Heart right ventricle (tissue), 16 donors: ENCODE measurements around the gene SPEF2. TPM values are rescaled to one million over a fixed set of nuclear protein-coding genes. Genes with fewer than 3 reads are reported as not detected.

Source experiments
- ATAC-seq, 8 donors: fragments of 200-7000 bp; cut with Tn5 transposase; one replicate each; pipeline ENCODE4 v1.9.1; 2020; ENCODE audit warnings: mild to moderate bottlenecking in 8 of 8, moderate library complexity in 8 of 8, moderate number of reproducible peaks in 1 of 8
- DNase-seq, 2 donors: peaks; one replicate each; pipeline ENCODE4 v3.0.0-alpha.2; 2020
- H3K27ac ChIP-seq, 10 donors: fragments of 200-600 bp; sonication (generic) in 2 of 10; one replicate each; pipeline versions ENCODE4 v1.5.0 to v1.8.0; 2020 to 2022; ENCODE audit warnings: mild to moderate bottlenecking in 3 of 10
- H3K27me3 ChIP-seq, 7 donors: fragments of 200-600 bp; one replicate each; pipeline ENCODE4 v1.8.0; 2021 to 2022; ENCODE audit warnings: mild to moderate bottlenecking in 2 of 7
- H3K36me3 ChIP-seq, 9 donors: fragments of 200-600 bp; sonication (generic) in 1 of 9; one replicate each; pipeline versions ENCODE4 v1.5.0 to v1.8.0; 2020 to 2022; ENCODE audit warnings: mild to moderate bottlenecking in 2 of 9
- H3K4me1 ChIP-seq, 9 donors: fragments of 200-600 bp; sonication (generic) in 1 of 9; one replicate each; pipeline versions ENCODE4 v1.5.0 to v1.8.0; 2020 to 2022; ENCODE audit warnings: mild to moderate bottlenecking in 4 of 9
- H3K4me3 ChIP-seq, 10 donors: fragments of 200-600 bp; sonication (generic) in 2 of 10; one replicate each; pipeline versions ENCODE4 v1.5.0 to v1.8.0; 2020 to 2022; ENCODE audit warnings: mild to moderate bottlenecking in 7 of 10, moderate library complexity in 2 of 10
- H3K9me3 ChIP-seq, 11 donors: fragments of 200-600 bp in 10 of 11; sonication (generic) in 2 of 11; one replicate each; pipeline versions ENCODE4 v1.5.0 to v1.8.0; 2013 to 2022; ENCODE audit warnings: mild to moderate bottlenecking in 2 of 11, control low read depth in 1 of 11, moderate library complexity in 1 of 11
- WGBS, 2 donors: extraction: QIAGEN DNeasy Blood & Tissue Kit; methylation state at CpG; one replicate each; pipeline ENCODE4 v1.1.7; 2013; ENCODE audit warnings: inconsistent platforms in 1 of 2; 5-methylcytosine and 5-hydroxymethylcytosine counted together
- intact Hi-C, 10 donors: fragments of 100-400 bp; cut with DNase I; formaldehyde crosslinking; loops; one replicate each; pipeline versions ENCODE4 v1.11.1 to v1.14.2; 2022
- polyA plus RNA-seq, 2 donors: library from polyadenylated mRNA; stranded (reverse); fragments of 200-250 nt; gene quantifications; one replicate each; pipeline ENCODE4 v1.2.3, GENCODE V29; 2013
- total RNA-seq, 10 donors: library from RNA; stranded (reverse); fragmentation: NEBNext Ultra II Directional in 3 of 10; extraction: Animal tissue kit (Norgen Biotek cat#: 25700) in 3 of 10; gene quantifications; one replicate each; pipeline versions ENCODE4 v1.2.1 to v1.2.4, GENCODE V29; 2021 to 2023
- TF ChIP-seq, protein P1 (sequence below), 9 donors: fragments of 200-600 bp; sonication (generic) in 2 of 9; IDR thresholded peaks; one replicate each; pipeline versions ENCODE4 v1.5.0 to v1.8.0; 2021 to 2022; ENCODE audit warnings: antibody characterized with exemption in 9 of 9, mild to moderate bottlenecking in 5 of 9, moderate library complexity in 1 of 9
- donor health status: Arrhythmogenic right ventricular cardiomyopathy.
- donor health status: ischemic (EF 13 %, LVEDD 7.1; RV severe dilation, severe dysfunction).
- donor health status: healthy with polysubstance abuse.
- donor health status: DM: no; HTN: yes; CAD: no.
- donor health status: DM: no; HTN: no; CAD: no.
- donor health status: ischemic (EF 25% LVEDD 6.9; RV normal size, moderate dysfunction).
- donor health status: ischemic (EF 25% LVEDD 5.7; RV mildly dilated, moderate dysfunction).
- donor health status: healthy.
- donor health status: DM: yes; HTN: yes; CAD: no.
- donor health status: Ischemic cardiomyopathy.
- donor health status: ischemic (EF 35%, LVEDD 5.7; RV mildly dilated, moderate dysfunction).
- donor health status: nonischemic (EF 11% LVEDD 7.7; RV severe dilation, severe dysfunction).
- donor health status: DM: yes; HTN: yes; CAD: no.
- donor health status: PGD.
- donor health status: ischemic (EF 29% LVEDD 5.4; RV normal size, mild dysfunction).
- donor health status: nonischemic (EF 23%, LVEDD 6.1; RV moderate dilation, normal function).

SPEF2 gene
- total and polyA plus RNA-seq, 12 donors: 0.42 to 3.2 (median 1.7) TPM

- Histone ChIP-seq H3K9me3 (peaks cover 0 to 2% (median 0%) of the 10 kb centered on the region in 11 donors), H3K4me1 (no peaks in the 10 kb centered on the region), H3K4me3 (no peak overlapping the region), H3K36me3 (no peaks in the 10 kb centered on the region), H3K27ac (no peak overlapping the region), H3K27me3 (peaks cover 0 to 2% (median 0%) of the 10 kb centered on the region in 7 donors)
- intact Hi-C loops: no loop called here
- TF ChIP-seq, protein P1, sequence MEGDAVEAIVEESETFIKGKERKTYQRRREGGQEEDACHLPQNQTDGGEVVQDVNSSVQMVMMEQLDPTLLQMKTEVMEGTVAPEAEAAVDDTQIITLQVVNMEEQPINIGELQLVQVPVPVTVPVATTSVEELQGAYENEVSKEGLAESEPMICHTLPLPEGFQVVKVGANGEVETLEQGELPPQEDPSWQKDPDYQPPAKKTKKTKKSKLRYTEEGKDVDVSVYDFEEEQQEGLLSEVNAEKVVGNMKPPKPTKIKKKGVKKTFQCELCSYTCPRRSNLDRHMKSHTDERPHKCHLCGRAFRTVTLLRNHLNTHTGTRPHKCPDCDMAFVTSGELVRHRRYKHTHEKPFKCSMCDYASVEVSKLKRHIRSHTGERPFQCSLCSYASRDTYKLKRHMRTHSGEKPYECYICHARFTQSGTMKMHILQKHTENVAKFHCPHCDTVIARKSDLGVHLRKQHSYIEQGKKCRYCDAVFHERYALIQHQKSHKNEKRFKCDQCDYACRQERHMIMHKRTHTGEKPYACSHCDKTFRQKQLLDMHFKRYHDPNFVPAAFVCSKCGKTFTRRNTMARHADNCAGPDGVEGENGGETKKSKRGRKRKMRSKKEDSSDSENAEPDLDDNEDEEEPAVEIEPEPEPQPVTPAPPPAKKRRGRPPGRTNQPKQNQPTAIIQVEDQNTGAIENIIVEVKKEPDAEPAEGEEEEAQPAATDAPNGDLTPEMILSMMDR (IDR thresholded peaks at IDR 0.05): no peak
- 53 to 56% methylated on average over 1 of the region's 1 CpG for WGBS, 2 donors
- ATAC-seq (no peak), DNase-seq (no peak)
Measured at GRCh38 chr5:35593338-35593737, 24.3 kb upstream of the SPEF2 start.

- DNase-seq: no peak
Measured at GRCh38 chr5:35598707-35599370, 18.8 kb upstream of the SPEF2 start.

GRCh38 chr5:35600591-35600990 is 17.1 kb upstream of the SPEF2 start:
- Histone ChIP-seq H3K36me3 (no peaks in the 10 kb centered on the region), H3K4me3 (no peak overlapping the region), H3K27me3 (no peaks in the 10 kb centered on the region), H3K9me3 (peaks cover 0 to 37% (median 4%) of the 10 kb centered on the region in 11 donors), H3K4me1 (no peaks in the 10 kb centered on the region), H3K27ac (no peak overlapping the region)
- no peak for DNase-seq
- intact Hi-C loops: no loop called here
- ATAC-seq: no peak
- TF ChIP-seq, protein P1 (IDR thresholded peaks at IDR 0.05): no peak

More at GRCh38 chr5:35598707-35599370, 18.8 kb upstream of the SPEF2 start:
- no peak overlapping the region for H3K27ac ChIP-seq
- TF ChIP-seq, protein P1 (IDR thresholded peaks at IDR 0.05): no peak
- ATAC-seq: no peak
- 85 to 89% methylated on average over 2 of the region's 2 CpGs for WGBS, 2 donors
- no peaks in the 10 kb centered on the region for H3K27me3 ChIP-seq
- no peak overlapping the region for H3K4me3 ChIP-seq
- H3K36me3 ChIP-seq: no peaks in the 10 kb centered on the region
- intact Hi-C loops: no loop called here
- no peaks in the 10 kb centered on the region for H3K4me1 ChIP-seq
- peaks cover 0 to 30% (median 0%) of the 10 kb centered on the region in 11 donors for H3K9me3 ChIP-seq

GRCh38 chr5:35608881-35609779 is 8.5 kb upstream of the SPEF2 start:
- Histone ChIP-seq H3K4me1 (no peaks in the 10 kb centered on the region), H3K27ac (no peak overlapping the region), H3K9me3 (peaks cover 0 to 22% (median 5%) of the 10 kb centered on the region in 11 donors), H3K4me3 (no peak overlapping the region), H3K27me3 (no peaks in the 10 kb centered on the region), H3K36me3 (no peaks in the 10 kb centered on the region)
- TF ChIP-seq, protein P1 (IDR thresholded peaks at IDR 0.05): no peak
- intact Hi-C loops: no loop called here
- no peak for DNase-seq
- WGBS, 2 donors: 84 to 88% methylated on average over 5 of the region's 5 CpGs
- no peak for ATAC-seq
